OCI-M1 (cell line): ENCODE data around the gene NLK.
A peak's percentile ranks its signal among the peaks of the same experiment; 100 is the strongest.

Experiments used
- DNase-seq: peaks from one replicate; lab custom pipeline; 2025; lab: John Stamatoyannopoulos, UW

The NLK gene

GRCh38 chr17:28040406-28040805 is 2.1 kb upstream of the NLK start:
- DNase-seq: no peak

GRCh38 chr17:28041068-28041843 is 1.2 kb upstream of the NLK start:
- DNase-seq: peak; percentile 100

GRCh38 chr17:28041844-28042656 is 427 bp upstream of the NLK start:
- DNase-seq: peak; percentile 67

- DNase-seq: no peak
Measured at GRCh38 chr17:28042721-28043291, 329 bp downstream of the NLK start.

- DNase-seq: no peak
Measured at GRCh38 chr17:28043296-28043695, 819 bp downstream of the NLK start.

GRCh38 chr17:28043741-28044140 is 1.3 kb downstream of the NLK start:
- DNase-seq: peak; percentile 65

GRCh38 chr17:28045304-28045703 is 2.8 kb downstream of the NLK start:
- no peak for DNase-seq

- no peak for DNase-seq
Measured at GRCh38 chr17:28046034-28046825, 3.8 kb downstream of the NLK start.

GRCh38 chr17:28047806-28048205 is 5.3 kb downstream of the NLK start:
- DNase-seq: no peak

- DNase-seq: no peak
Measured at GRCh38 chr17:28049071-28049470, 6.6 kb downstream of the NLK start.

GRCh38 chr17:28053044-28053670 is 10.7 kb downstream of the NLK start:
- DNase-seq: peak; percentile 48

- no peak for DNase-seq
Measured at GRCh38 chr17:28053725-28054124, 11.2 kb downstream of the NLK start.

- DNase-seq: no peak
Measured at GRCh38 chr17:28055546-28056275, 13.2 kb downstream of the NLK start.

GRCh38 chr17:28056276-28056620 is 13.8 kb downstream of the NLK start:
- DNase-seq: no peak

- DNase-seq: no peak
Measured at GRCh38 chr17:28057731-28058246, 15.3 kb downstream of the NLK start.

- no peak for DNase-seq
Measured at GRCh38 chr17:28059675-28060074, 17.2 kb downstream of the NLK start.

GRCh38 chr17:28065706-28066105 is 23.2 kb downstream of the NLK start:
- no peak for DNase-seq

GRCh38 chr17:28069061-28069460 is 26.6 kb downstream of the NLK start:
- DNase-seq: no peak

GRCh38 chr17:28071179-28071578 is 28.7 kb downstream of the NLK start:
- no peak for DNase-seq

- DNase-seq: peak; percentile 58
Measured at GRCh38 chr17:28071891-28072606, 29.6 kb downstream of the NLK start.
